Kidney (tissue), 14 donors: ENCODE data around the gene TRIML1. TPM values are rescaled to one million over a fixed set of nuclear protein-coding genes. Genes with fewer than 3 reads are reported as not detected.

ENCODE experiments used
- DNase-seq, 5 donors: peaks; one replicate each; pipeline ENCODE4 v3.0.0-alpha.2; 2013 to 2020
- FAIRE-seq: peaks from 2 replicates; lab custom pipeline; 2012; peaks lifted over from hg19 to GRCh38; lab: Jason Lieb, UNC
- H3K27ac ChIP-seq, 2 donors: one replicate each; pipeline ENCODE4 v1.7.0; 2013; ENCODE audit warnings: low read depth in 2 of 2, low read length in 2 of 2, inconsistent platforms in 1 of 2
- H3K27me3 ChIP-seq: one replicate; pipeline ENCODE4 v1.7.1; 2013; ENCODE audit warnings: low read length, inconsistent platforms; ENCODE audit not compliant: control insufficient read depth, insufficient read depth
- H3K36me3 ChIP-seq, 3 donors: one replicate each; pipeline versions ENCODE4 v1.7.0 to v1.7.1; 2013; ENCODE audit warnings: low read length in 3 of 3, control low read depth in 1 of 3, inconsistent platforms in 1 of 3; ENCODE audit not compliant: insufficient read depth in 3 of 3, control insufficient read depth in 2 of 3
- H3K4me1 ChIP-seq, 3 donors: one replicate each; pipeline versions ENCODE4 v1.7.0 to v1.7.1; 2013; ENCODE audit warnings: low read length in 3 of 3, inconsistent platforms in 1 of 3, low read depth in 1 of 3; ENCODE audit not compliant: control insufficient read depth in 2 of 3, insufficient read depth in 2 of 3
- H3K4me3 ChIP-seq, 3 donors: one replicate each; pipeline versions ENCODE4 v1.7.0 to v1.8.1; 2013; ENCODE audit warnings: low read length in 3 of 3, control low read depth in 1 of 3, inconsistent platforms in 1 of 3
- H3K9ac ChIP-seq, 3 donors: one replicate each; pipeline versions ENCODE4 v1.7.0 to v1.7.1; 2013; ENCODE audit warnings: low read length in 3 of 3, control low read depth in 1 of 3, inconsistent platforms in 1 of 3
- H3K9me3 ChIP-seq, 3 donors: one replicate each; pipeline versions ENCODE4 v1.7.0 to v1.7.1; 2013; ENCODE audit warnings: low read length in 3 of 3, control low read depth in 1 of 3, inconsistent platforms in 1 of 3; ENCODE audit not compliant: control insufficient read depth in 2 of 3, insufficient read depth in 1 of 3
- CTCF ChIP-seq: IDR thresholded peaks from 3 replicates; pipeline ENCODE4 v1.5.1; 2012; ENCODE audit warnings: mild to moderate bottlenecking, moderate library complexity, borderline replicate concordance; ENCODE audit not compliant: insufficient read depth; ENCODE audit errors: extremely low read depth
- intact Hi-C: fragments of 100-400 bp; cut with DNase I; formaldehyde crosslinking; loops from one replicate; pipeline ENCODE4 v1.11.1; 2022
- polyA plus RNA-seq: library from polyadenylated mRNA; stranded (reverse); fragments of 350-450 nt; fragmentation: Illumina TruSeq; extraction: RNeasy Lipid Tissue Mini Kit (QIAGEN cat#74804); gene quantifications from one replicate; pipeline ENCODE4 v1.2.3, GENCODE V29; 2014; ENCODE audit warnings: low read depth, low replicate concordance; ENCODE audit not compliant: insufficient read depth
- total RNA-seq: library from RNA; stranded (reverse); fragmentation: NEBNext Ultra II Directional; extraction: Animal tissue kit (Norgen Biotek cat#: 25700); gene quantifications from one replicate; pipeline ENCODE4 v1.2.1, GENCODE V29; 2021
- donor health status: control.
- donor health status: control.
- donor health status: control.
- donor health status: control.
- donor health status: control.
- donor health status: DM: yes; HTN: yes; CAD: no.
- donor health status: Normal renal cell carcinoma (clear cell type).

TRIML1 gene
- total and polyA plus RNA-seq, 2 donors from 2014 or later, result not detected

GRCh38 chr4:188143731-188144130 is 4.5 kb downstream of the TRIML1 start:
- FAIRE-seq, result no peak
- peak in 4 of 5 donors; percentile 33 to 52 (median 42) for DNase-seq
- no peaks in the 10 kb centered on the region for H3K27me3 ChIP-seq
- no peak overlapping the region for H3K4me3 ChIP-seq
- H3K4me1 ChIP-seq, result no peaks in the 10 kb centered on the region
- H3K27ac ChIP-seq, result no peak overlapping the region
- H3K36me3 ChIP-seq, result no peaks in the 10 kb centered on the region
- no peak overlapping the region for H3K9ac ChIP-seq
- TF ChIP-seq CTCF, result no peak
- intact Hi-C loops, result no loop called here
- no peaks in the 10 kb centered on the region for H3K9me3 ChIP-seq

GRCh38 chr4:188145601-188146000 is 6.4 kb downstream of the TRIML1 start:
- no peak overlapping the region for H3K27ac ChIP-seq
- H3K9me3 ChIP-seq, result no peaks in the 10 kb centered on the region
- FAIRE-seq (no peak), DNase-seq (no peak)
- no peaks in the 10 kb centered on the region for H3K27me3 ChIP-seq
- intact Hi-C loops, result no loop called here
- no peaks in the 10 kb centered on the region for H3K4me1 ChIP-seq
- no peaks in the 10 kb centered on the region for H3K36me3 ChIP-seq
- H3K9ac ChIP-seq, result no peak overlapping the region
- no peak overlapping the region for H3K4me3 ChIP-seq
- TF ChIP-seq CTCF, result no peak

- H3K9ac ChIP-seq, result no peak overlapping the region
- intact Hi-C loops, result no loop called here
- H3K27me3 ChIP-seq, result no peaks in the 10 kb centered on the region
These were observed 7.4 kb downstream of the TRIML1 start for GRCh38 chr4:188146618-188147017.

More at GRCh38 chr4:188146618-188147017, 7.4 kb downstream of the TRIML1 start:
- FAIRE-seq, result no peak
- Histone ChIP-seq H3K4me1 (no peaks in the 10 kb centered on the region), H3K9me3 (no peaks in the 10 kb centered on the region), H3K27ac (no peak overlapping the region), H3K36me3 (no peaks in the 10 kb centered on the region), H3K4me3 (no peak overlapping the region)
- TF ChIP-seq CTCF, result no peak
- DNase-seq, result no peak
